Keratinocyte (primary cell): ENCODE results near the gene WDR7. TPM values are rescaled to one million over a fixed set of nuclear protein-coding genes. Genes with fewer than 3 reads are reported as not detected.

ENCODE experiments used
- DNase-seq: peaks from one replicate; pipeline ENCODE4 v3.0.0-alpha.2; 2011; ENCODE audit warnings: low read depth, missing footprints, low spot score
- FAIRE-seq: peaks from 2 replicates; lab custom pipeline; 2011; peaks lifted over from hg19 to GRCh38; lab: Jason Lieb, UNC
- H2AFZ ChIP-seq: 2 replicates; pipeline ENCODE4 v1.6.0; 2012; ENCODE audit warnings: low read length, control low read depth, inconsistent platforms; ENCODE audit not compliant: control insufficient read depth
- H3K27ac ChIP-seq: 2 replicates; pipeline ENCODE4 v1.5.1; 2011; ENCODE audit warnings: low read length; ENCODE audit not compliant: control insufficient read depth, insufficient read depth
- H3K27me3 ChIP-seq: 3 replicates; pipeline ENCODE4 v1.6.0; 2011; ENCODE audit warnings: low read length; ENCODE audit not compliant: control insufficient read depth, insufficient read depth; ENCODE audit errors: extremely low read depth
- H3K36me3 ChIP-seq, 2 experiments: 2 replicates in 1 of 2; 3 replicates in 1 of 2; pipeline ENCODE4 v1.5.1; 2011; ENCODE audit warnings: low read length in 2 of 2, mild to moderate bottlenecking in 1 of 2; ENCODE audit not compliant: control insufficient read depth in 2 of 2, insufficient read depth in 2 of 2; ENCODE audit errors: extremely low read depth in 1 of 2
- H3K4me1 ChIP-seq: 3 replicates; pipeline ENCODE4 v1.5.1; 2011; ENCODE audit warnings: low read length; ENCODE audit not compliant: control insufficient read depth, insufficient read depth; ENCODE audit errors: extremely low read depth
- H3K4me2 ChIP-seq: 3 replicates; pipeline ENCODE4 v1.6.0; 2011; ENCODE audit warnings: low read depth, low read length; ENCODE audit not compliant: control insufficient read depth, insufficient read depth; ENCODE audit errors: extremely low read depth
- H3K4me3 ChIP-seq, 3 experiments: fragments of 200-600 bp in 1 of 3; sonication (generic) in 1 of 3; 2 replicates in 2 of 3; 3 replicates in 1 of 3; pipeline ENCODE4 v1.5.1; 2011 to 2016; ENCODE audit warnings: low read length in 3 of 3, mild to moderate bottlenecking in 3 of 3, control low read depth in 2 of 3, inconsistent platforms in 1 of 3, low read depth in 1 of 3, mixed read lengths in 1 of 3, mixed run types in 1 of 3, moderate library complexity in 1 of 3; ENCODE audit not compliant: control insufficient read depth in 2 of 3, insufficient read depth in 2 of 3; ENCODE audit errors: extremely low read depth in 1 of 3
- H3K79me2 ChIP-seq: 2 replicates; pipeline ENCODE4 v1.6.0; 2012; ENCODE audit warnings: low read length; ENCODE audit not compliant: control insufficient read depth, insufficient read depth
- H3K9ac ChIP-seq: 3 replicates; pipeline ENCODE4 v1.6.0; 2011; ENCODE audit warnings: low read length; ENCODE audit not compliant: control insufficient read depth, insufficient read depth; ENCODE audit errors: extremely low read depth
- H3K9me1 ChIP-seq: 3 replicates; pipeline ENCODE4 v1.6.0; 2011; ENCODE audit warnings: low read length; ENCODE audit not compliant: control insufficient read depth, insufficient read depth; ENCODE audit errors: extremely low read depth
- H3K9me3 ChIP-seq: 2 replicates; pipeline ENCODE4 v1.5.1; 2012; ENCODE audit warnings: low read depth, low read length; ENCODE audit not compliant: control insufficient read depth
- H4K20me1 ChIP-seq: 3 replicates; pipeline ENCODE4 v1.6.0; 2011; ENCODE audit warnings: low read length; ENCODE audit not compliant: control insufficient read depth, insufficient read depth; ENCODE audit errors: extremely low read depth
- EZH2 ChIP-seq: IDR thresholded peaks from one replicate; pipeline ENCODE4 v1.6.1; 2012; ENCODE audit warnings: inconsistent platforms, mild to moderate bottlenecking, low read length, moderate library complexity
- dilution Hi-C: fragments of 300-500 bp; cut with MboI; formaldehyde crosslinking; loops from one replicate; pipeline ENCODE4 v1.7.0; 2020; ENCODE audit warnings: low sequenced_read_pairs; ENCODE audit not compliant: extremely low pct_ligation_motif_present
- polyA plus RNA-seq, 5 experiments: library from polyadenylated mRNA; depleted of rRNA in 3 of 5; stranded (reverse) in 3 of 5; stranded (forward) in 1 of 5; unstranded in 1 of 5; fragments of >200 nt; gene quantifications; 1 replicate in 1 of 5; 2 replicates in 3 of 5; 3 replicates in 1 of 5; pipeline versions ENCODE4 v1.2.1 to v1.2.3, GENCODE V29; 2011 to 2012; ENCODE audit warnings: missing spikeins in 2 of 5, low read depth in 1 of 5, low replicate concordance in 1 of 5
- TF ChIP-seq, protein P1 (sequence below), 3 experiments: IDR thresholded peaks in 1 of 3; conservative IDR thresholded peaks in 1 of 3; optimal IDR thresholded peaks in 1 of 3; 2 replicates in 2 of 3; 3 replicates in 1 of 3; pipeline versions ENCODE3 to v1.5.1; 2011; ENCODE audit warnings: low read length in 3 of 3, mild to moderate bottlenecking in 3 of 3, moderate library complexity in 2 of 3, control low read depth in 1 of 3, inconsistent platforms in 1 of 3; ENCODE audit not compliant: insufficient read depth in 2 of 3; ENCODE audit errors: extremely low read depth in 1 of 3

The WDR7 gene
- polyA plus RNA-seq, 1 donor (not counting 4 experiments of a cell fraction or from before 2014, with no cell fraction given) = 6.9 TPM

DNA sequence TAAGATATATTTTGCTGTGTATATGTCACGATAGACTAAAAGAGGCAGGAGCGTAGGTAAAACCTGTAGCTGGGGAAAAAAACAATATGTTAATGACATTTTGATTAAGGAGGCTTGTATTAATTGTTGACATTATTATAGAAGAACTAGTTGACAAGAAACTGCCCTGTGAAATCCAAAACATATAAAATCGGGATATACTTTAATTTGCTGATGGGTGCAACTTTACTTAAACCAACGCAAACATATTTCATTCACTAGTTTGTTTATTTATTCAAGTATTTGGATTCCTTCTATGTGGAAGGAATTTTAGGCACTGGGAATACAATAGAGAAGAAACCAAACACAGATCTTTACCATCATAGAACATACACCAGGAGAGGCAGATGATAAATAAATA is 8.0 kb downstream of the WDR7 start:
- H3K27me3 ChIP-seq = no peaks in the 10 kb centered on the region
- no peak overlapping the region for H3K27ac ChIP-seq
- H3K79me2 ChIP-seq = peaks cover 7% of the 10 kb centered on the region
- no peaks in the 10 kb centered on the region for H3K9me1 ChIP-seq
- TF ChIP-seq EZH2 = no peak
- TF ChIP-seq, protein P1, sequence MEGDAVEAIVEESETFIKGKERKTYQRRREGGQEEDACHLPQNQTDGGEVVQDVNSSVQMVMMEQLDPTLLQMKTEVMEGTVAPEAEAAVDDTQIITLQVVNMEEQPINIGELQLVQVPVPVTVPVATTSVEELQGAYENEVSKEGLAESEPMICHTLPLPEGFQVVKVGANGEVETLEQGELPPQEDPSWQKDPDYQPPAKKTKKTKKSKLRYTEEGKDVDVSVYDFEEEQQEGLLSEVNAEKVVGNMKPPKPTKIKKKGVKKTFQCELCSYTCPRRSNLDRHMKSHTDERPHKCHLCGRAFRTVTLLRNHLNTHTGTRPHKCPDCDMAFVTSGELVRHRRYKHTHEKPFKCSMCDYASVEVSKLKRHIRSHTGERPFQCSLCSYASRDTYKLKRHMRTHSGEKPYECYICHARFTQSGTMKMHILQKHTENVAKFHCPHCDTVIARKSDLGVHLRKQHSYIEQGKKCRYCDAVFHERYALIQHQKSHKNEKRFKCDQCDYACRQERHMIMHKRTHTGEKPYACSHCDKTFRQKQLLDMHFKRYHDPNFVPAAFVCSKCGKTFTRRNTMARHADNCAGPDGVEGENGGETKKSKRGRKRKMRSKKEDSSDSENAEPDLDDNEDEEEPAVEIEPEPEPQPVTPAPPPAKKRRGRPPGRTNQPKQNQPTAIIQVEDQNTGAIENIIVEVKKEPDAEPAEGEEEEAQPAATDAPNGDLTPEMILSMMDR (optimal IDR thresholded peaks at IDR 0.05 in 1 of 3, IDR thresholded peaks at IDR 0.05 in 1 of 3, conservative IDR thresholded peaks at IDR 0.05 in 1 of 3; ENCODE audit: extremely low read depth in 1 of 3, insufficient read depth in 2 of 3, low read length in 3 of 3) = no peak
- H3K4me1 ChIP-seq = no peaks in the 10 kb centered on the region
- H3K9me3 ChIP-seq = no peaks in the 10 kb centered on the region
- no peak overlapping the region for H3K9ac ChIP-seq
- FAIRE-seq = no peak
- dilution Hi-C loops = no loop called here
- H3K36me3 ChIP-seq = no peaks in the 10 kb centered on the region
- H2AFZ ChIP-seq = no peak overlapping the region
- H4K20me1 ChIP-seq = no peaks in the 10 kb centered on the region
- H3K4me2 ChIP-seq = no peak overlapping the region
- DNase-seq = no peak
- no peak overlapping the region for H3K4me3 ChIP-seq

DNA sequence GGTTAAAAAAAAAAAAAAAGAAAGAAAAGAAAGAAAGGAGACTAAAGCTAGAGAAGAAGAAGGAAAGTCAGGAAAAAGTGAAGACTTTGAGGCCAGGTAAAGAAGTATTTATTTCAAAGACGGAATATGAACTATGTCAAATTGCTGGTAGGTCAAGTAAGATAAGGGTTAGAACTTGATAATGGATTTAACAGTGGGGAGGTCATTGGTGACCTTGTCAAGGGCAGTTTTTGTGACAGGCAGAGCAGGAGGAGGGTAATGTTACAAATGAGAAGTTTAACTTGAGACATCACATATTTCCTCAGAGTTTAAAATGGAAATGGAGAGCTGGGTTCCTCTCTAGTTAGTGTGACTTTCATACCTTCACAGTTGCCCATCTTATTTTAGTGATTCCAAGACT is 9.5 kb downstream of the WDR7 start:
- no peak for FAIRE-seq

More for the DNA sequence above, 9.5 kb downstream of the WDR7 start:
- Histone ChIP-seq H4K20me1 (no peaks in the 10 kb centered on the region), H3K27me3 (no peaks in the 10 kb centered on the region), H3K36me3 (no peaks in the 10 kb centered on the region), H3K27ac (no peak overlapping the region), H3K9me3 (no peaks in the 10 kb centered on the region), H3K4me1 (no peaks in the 10 kb centered on the region), H3K4me2 (no peak overlapping the region), H3K79me2 (peaks cover 5% of the 10 kb centered on the region), H3K9ac (no peak overlapping the region), H2AFZ (no peak overlapping the region), H3K4me3 (no peak overlapping the region), H3K9me1 (no peaks in the 10 kb centered on the region)
- no peak for DNase-seq
- dilution Hi-C loops = no loop called here
- TF ChIP-seq, protein P1 (optimal IDR thresholded peaks at IDR 0.05 in 1 of 3, IDR thresholded peaks at IDR 0.05 in 1 of 3, conservative IDR thresholded peaks at IDR 0.05 in 1 of 3; ENCODE audit: extremely low read depth in 1 of 3, insufficient read depth in 2 of 3, low read length in 3 of 3) = no peak
- TF ChIP-seq EZH2 = no peak
